Right lobe of liver (tissue), 6 donors: Measurements from ENCODE around the gene CDH8. TPM values are rescaled to one million over a fixed set of nuclear protein-coding genes. Genes with fewer than 3 reads are reported as not detected.

Experiments
- ATAC-seq, 4 donors: fragments of 200-7000 bp; cut with Tn5 transposase; one replicate each; pipeline ENCODE4 v1.9.1; 2020; ENCODE audit warnings: mild to moderate bottlenecking in 4 of 4, moderate library complexity in 4 of 4
- DNase-seq, 3 donors: peaks; one replicate each; pipeline ENCODE4 v3.0.0-alpha.2; 2020
- H3K27ac ChIP-seq, 3 donors: fragments of 200-600 bp; one replicate each; pipeline ENCODE4 v1.8.0; 2022
- H3K27me3 ChIP-seq, 2 donors: fragments of 200-600 bp; one replicate each; pipeline ENCODE4 v1.8.0; 2022
- H3K36me3 ChIP-seq, 4 donors: fragments of 200-600 bp; sonication (generic) in 1 of 4; one replicate each; pipeline versions ENCODE4 v1.5.1 to v1.8.0; 2017 to 2022; ENCODE audit warnings: control low read depth in 1 of 4
- H3K4me1 ChIP-seq, 4 donors: fragments of 200-600 bp; sonication (generic) in 1 of 4; one replicate each; pipeline versions ENCODE4 v1.5.1 to v1.8.0; 2017 to 2022; ENCODE audit warnings: control low read depth in 1 of 4
- H3K4me3 ChIP-seq, 3 donors: fragments of 200-600 bp; one replicate each; pipeline ENCODE4 v1.8.0; 2022
- H3K9me3 ChIP-seq, 4 donors: fragments of 200-600 bp; sonication (generic) in 1 of 4; one replicate each; pipeline versions ENCODE4 v1.5.1 to v1.8.0; 2017 to 2022; ENCODE audit warnings: control low read depth in 1 of 4
- POLR2A ChIP-seq: fragments of 450-650 bp; IDR thresholded peaks from one replicate; pipeline ENCODE4 v1.6.1; 2017; ENCODE audit warnings: antibody characterized with exemption, mild to moderate bottlenecking
- WGBS: methylation state at CpG from one replicate; pipeline ENCODE4 v1.1.6; 2018; ENCODE audit warnings: low coverage, low lambda C conversion rate; ENCODE audit not compliant: insufficient coverage; ENCODE audit errors: missing lambda C conversion rate; 5-methylcytosine and 5-hydroxymethylcytosine counted together
- intact Hi-C, 2 donors: fragments of 100-400 bp; cut with DNase I; formaldehyde crosslinking; loops; one replicate each; pipeline versions ENCODE4 v1.11.2 to v1.14.1; 2022
- total RNA-seq, 6 experiments: library from RNA; depleted of rRNA in 2 of 6; stranded (reverse); fragments of >200 nt in 2 of 6; fragmentation: NEBNext Ultra II Directional in 3 of 6; extraction: Animal tissue kit (Norgen Biotek cat#: 25700) in 3 of 6; gene quantifications; one replicate each; pipeline versions ENCODE4 v1.1.0 to v1.2.4, GENCODE V29; 2016 to 2023
- TF ChIP-seq, protein P1 (sequence below), 4 donors: fragments of 200-600 bp in 3 of 4; fragments of 450-650 bp in 1 of 4; IDR thresholded peaks; one replicate each; pipeline versions ENCODE4 v1.5.1 to v1.8.0; 2016 to 2022; ENCODE audit warnings: antibody characterized with exemption in 4 of 4, mild to moderate bottlenecking in 2 of 4
- donor health status: DM: no; HTN: yes; CAD: no.
- donor health status: DM: no; HTN: no; CAD: no.
- donor health status: DM: no; HTN: no; CAD: no.
- donor health status: DM: no; HTN: yes; CAD: no.
- donor health status: DM: no; HTN: yes; CAD: no.

CDH8 gene
- total RNA-seq, 6 experiments from 2014 or later = not detected

DNA sequence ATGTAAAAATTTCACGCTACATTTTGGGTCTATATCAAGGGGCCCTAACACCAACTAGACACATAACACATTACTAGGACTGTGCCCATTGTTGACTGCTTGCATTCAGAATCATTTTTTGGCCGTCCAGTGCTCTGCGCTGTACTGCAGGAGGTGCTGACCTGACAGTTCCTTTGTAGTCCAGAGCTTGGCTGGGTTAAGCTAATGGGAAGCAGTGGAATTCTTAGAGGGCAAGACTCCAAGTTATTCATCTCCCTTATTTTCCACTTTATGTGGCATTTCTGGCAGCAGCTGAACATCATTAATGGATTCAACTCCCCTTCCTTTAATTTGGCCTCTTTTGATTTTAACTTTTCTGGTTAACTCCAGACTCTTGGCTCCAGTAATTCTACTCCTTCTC, 351.7 kb downstream of the CDH8 start:
- no peaks in the 10 kb centered on the region for H3K4me1 ChIP-seq
- no peak overlapping the region for H3K27ac ChIP-seq
- no peaks in the 10 kb centered on the region for H3K36me3 ChIP-seq
- ATAC-seq (no peak), DNase-seq (no peak)
- 89% methylated on average over 3 of the region's 3 CpGs for WGBS
- intact Hi-C loops = no loop called here
- no peaks in the 10 kb centered on the region for H3K9me3 ChIP-seq
- TF ChIP-seq, protein P1, sequence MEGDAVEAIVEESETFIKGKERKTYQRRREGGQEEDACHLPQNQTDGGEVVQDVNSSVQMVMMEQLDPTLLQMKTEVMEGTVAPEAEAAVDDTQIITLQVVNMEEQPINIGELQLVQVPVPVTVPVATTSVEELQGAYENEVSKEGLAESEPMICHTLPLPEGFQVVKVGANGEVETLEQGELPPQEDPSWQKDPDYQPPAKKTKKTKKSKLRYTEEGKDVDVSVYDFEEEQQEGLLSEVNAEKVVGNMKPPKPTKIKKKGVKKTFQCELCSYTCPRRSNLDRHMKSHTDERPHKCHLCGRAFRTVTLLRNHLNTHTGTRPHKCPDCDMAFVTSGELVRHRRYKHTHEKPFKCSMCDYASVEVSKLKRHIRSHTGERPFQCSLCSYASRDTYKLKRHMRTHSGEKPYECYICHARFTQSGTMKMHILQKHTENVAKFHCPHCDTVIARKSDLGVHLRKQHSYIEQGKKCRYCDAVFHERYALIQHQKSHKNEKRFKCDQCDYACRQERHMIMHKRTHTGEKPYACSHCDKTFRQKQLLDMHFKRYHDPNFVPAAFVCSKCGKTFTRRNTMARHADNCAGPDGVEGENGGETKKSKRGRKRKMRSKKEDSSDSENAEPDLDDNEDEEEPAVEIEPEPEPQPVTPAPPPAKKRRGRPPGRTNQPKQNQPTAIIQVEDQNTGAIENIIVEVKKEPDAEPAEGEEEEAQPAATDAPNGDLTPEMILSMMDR (IDR thresholded peaks at IDR 0.05) = no peak
- no peak for TF ChIP-seq POLR2A
- no peak overlapping the region for H3K4me3 ChIP-seq
- H3K27me3 ChIP-seq = no peaks in the 10 kb centered on the region

GRCh38 chr16:61681673-61682072, 354.6 kb downstream of the CDH8 start:
- H3K9me3 ChIP-seq = no peaks in the 10 kb centered on the region
- no peaks in the 10 kb centered on the region for H3K4me1 ChIP-seq
- H3K27me3 ChIP-seq = no peaks in the 10 kb centered on the region
- ATAC-seq (no peak), DNase-seq (no peak)
- no peak overlapping the region for H3K27ac ChIP-seq
- WGBS = 30% methylated on average over 4 of the region's 4 CpGs
- no peak overlapping the region for H3K4me3 ChIP-seq
- TF ChIP-seq POLR2A = no peak
- TF ChIP-seq, protein P1 (IDR thresholded peaks at IDR 0.05) = no peak
- H3K36me3 ChIP-seq = no peaks in the 10 kb centered on the region
- intact Hi-C loops = no loop called here

DNA sequence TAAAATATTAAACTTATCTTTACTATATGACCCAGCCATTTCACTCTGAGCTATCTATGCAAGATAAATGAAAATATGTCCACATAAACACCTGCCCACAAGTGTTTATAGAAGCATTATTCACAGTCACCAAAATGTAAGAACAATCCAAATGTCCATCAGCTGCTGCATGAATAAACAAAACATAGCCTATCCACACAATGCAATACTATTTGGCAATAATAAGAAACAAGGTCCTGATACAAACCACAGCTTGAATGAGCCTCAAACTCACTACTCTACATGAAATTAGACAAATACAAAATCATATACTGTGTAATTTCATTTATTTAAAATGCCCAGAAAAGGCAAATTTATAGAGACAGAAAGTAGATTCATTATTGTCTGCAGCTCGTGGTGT, 355.1 kb downstream of the CDH8 start:
- DNase-seq (no peak), ATAC-seq (no peak)
- TF ChIP-seq, protein P1 (IDR thresholded peaks at IDR 0.05) = no peak
- TF ChIP-seq POLR2A = no peak
- H3K4me3 ChIP-seq = no peak overlapping the region
- no peaks in the 10 kb centered on the region for H3K4me1 ChIP-seq
- no peaks in the 10 kb centered on the region for H3K9me3 ChIP-seq
- no peaks in the 10 kb centered on the region for H3K36me3 ChIP-seq
- 18% methylated on average over 1 of the region's 1 CpG for WGBS
- no peaks in the 10 kb centered on the region for H3K27me3 ChIP-seq
- no peak overlapping the region for H3K27ac ChIP-seq
- intact Hi-C loops = no loop called here

DNA sequence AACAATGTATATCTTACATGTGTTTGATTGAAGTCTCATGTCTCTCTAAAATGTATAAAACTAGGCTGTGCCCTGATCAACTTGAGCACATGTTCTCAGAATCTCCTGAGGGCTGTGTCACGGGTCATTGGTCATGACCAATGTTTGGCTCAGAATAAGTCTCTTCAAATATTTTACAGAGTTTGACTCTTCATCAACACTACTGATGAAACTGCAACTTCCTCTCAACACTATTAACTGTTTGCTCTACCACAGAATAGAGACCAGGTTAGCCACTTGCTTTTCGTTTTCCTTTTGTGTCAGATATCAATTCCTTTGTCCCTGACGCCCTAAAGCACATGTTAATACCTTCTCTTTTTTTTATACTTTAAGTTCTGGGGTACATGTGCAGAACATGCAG, 358.1 kb downstream of the CDH8 start:
- DNase-seq (no peak), ATAC-seq (no peak)
- H3K36me3 ChIP-seq = no peaks in the 10 kb centered on the region
- WGBS = 53% methylated on average over 3 of the region's 3 CpGs
- no peak for TF ChIP-seq POLR2A
- TF ChIP-seq, protein P1 (IDR thresholded peaks at IDR 0.05) = no peak
- intact Hi-C loops = no loop called here
- no peak overlapping the region for H3K4me3 ChIP-seq
- H3K4me1 ChIP-seq = no peaks in the 10 kb centered on the region
- H3K27ac ChIP-seq = no peak overlapping the region
- H3K27me3 ChIP-seq = no peaks in the 10 kb centered on the region
- no peaks in the 10 kb centered on the region for H3K9me3 ChIP-seq

DNA sequence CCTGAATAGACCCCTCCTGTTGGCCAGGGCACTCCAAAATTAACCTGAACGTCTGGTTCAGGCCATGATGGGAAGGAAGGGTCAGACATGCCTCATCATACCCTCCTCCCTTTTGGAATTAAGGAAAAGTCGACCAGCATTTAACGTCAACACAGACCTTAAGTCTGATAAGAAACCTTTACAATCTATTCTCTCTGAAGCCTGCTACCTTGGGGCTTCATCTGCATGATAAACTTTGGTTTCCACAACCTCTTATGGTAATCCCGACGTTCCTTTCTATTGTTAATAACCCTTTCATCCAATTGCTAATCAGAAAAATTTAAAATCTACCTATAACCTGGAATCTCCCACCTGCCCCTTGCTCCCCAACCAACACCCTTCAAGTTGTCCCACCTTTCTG, 358.5 kb downstream of the CDH8 start:
- WGBS = 13% methylated on average over 5 of the region's 5 CpGs

More for the DNA sequence above, 358.5 kb downstream of the CDH8 start:
- ATAC-seq (no peak), DNase-seq (no peak)
- H3K27me3 ChIP-seq = no peaks in the 10 kb centered on the region
- H3K4me3 ChIP-seq = no peak overlapping the region
- H3K4me1 ChIP-seq = no peaks in the 10 kb centered on the region
- no peaks in the 10 kb centered on the region for H3K9me3 ChIP-seq
- intact Hi-C loops = no loop called here
- no peaks in the 10 kb centered on the region for H3K36me3 ChIP-seq
- no peak overlapping the region for H3K27ac ChIP-seq
- TF ChIP-seq POLR2A = no peak
- TF ChIP-seq, protein P1 (IDR thresholded peaks at IDR 0.05) = no peak
